ENCODE data around the gene DEFB115. TPM values are rescaled to one million over a fixed set of nuclear protein-coding genes. Genes with fewer than 3 reads are reported as not detected.

DEFB115 gene
- total and polyA plus RNA-seq, 4 donors, result not detected

- no peaks in the 10 kb centered on the region for H3K4me1 ChIP-seq (ENCODE audit: control insufficient read depth in 1 of 2, insufficient read depth in 2 of 2, low read length in 2 of 2)
- no peaks in the 10 kb centered on the region for H3K27me3 ChIP-seq (ENCODE audit: control insufficient read depth in 1 of 2, insufficient read depth in 2 of 2, low read length in 1 of 2)
- intact Hi-C loops (cut with DNase I), result no loop called here
- H3K36me3 ChIP-seq (ENCODE audit: control insufficient read depth in 1 of 2, insufficient read depth in 2 of 2, low read length in 1 of 2), result no peaks in the 10 kb centered on the region
- DNase-seq (no peak), ATAC-seq (ENCODE audit: low FRiP score) (no peak)
- H3K9me3 ChIP-seq (ENCODE audit: control insufficient read depth, low read length), result peaks cover 1% of the 10 kb centered on the region
- WGBS, 2 donors, result 38 to 42% methylated on average over 8 of the region's 8 CpGs
- no peak within 1 kb of the TSS for H3K27ac ChIP-seq (ENCODE audit: low read depth in 1 of 2, low read length in 2 of 2)
- H3K4me3 ChIP-seq (ENCODE audit: low read length in 2 of 2), result no peak within 1 kb of the TSS
These were observed 51.2 kb downstream of the DEFB115 start, which contains the start of gene DEFB116 for GRCh38 chr20:31308535-31309162. TSS of gene DEFB116 (minus strand) at chr20:31308585. CDS start at chr20:31308585, 0 bp downstream.

Other genes with a start within 250 kb of the DEFB115 start
- gene DEFB116, start 50.9 kb downstream of the DEFB115 start, total RNA-seq, result not detected
- not detected for gene DEFB116, start 50.9 kb downstream of the DEFB115 start, polyA plus RNA-seq
- not detected for gene DEFB118, start 110.9 kb downstream of the DEFB115 start, total RNA-seq
- not detected for gene DEFB118, start 110.9 kb downstream of the DEFB115 start, polyA plus RNA-seq
- not detected for gene DEFB119, start 132.9 kb downstream of the DEFB115 start, total RNA-seq
- gene DEFB119, start 132.9 kb downstream of the DEFB115 start, polyA plus RNA-seq, result not detected
- not detected for gene DEFB121, start 148.6 kb downstream of the DEFB115 start, total RNA-seq
- gene DEFB121, start 148.6 kb downstream of the DEFB115 start, polyA plus RNA-seq, result not detected
- not detected for gene DEFB123, start 183.0 kb downstream of the DEFB115 start, total RNA-seq
- gene DEFB123, start 183.0 kb downstream of the DEFB115 start, polyA plus RNA-seq, result not detected
- 1 to 10 TPM; 1.6 to 7.6 TPM for gene DEFB124, start 217.5 kb downstream of the DEFB115 start, total RNA-seq
- gene DEFB124, start 217.5 kb downstream of the DEFB115 start, polyA plus RNA-seq, result not detected
- gene REM1, start 217.6 kb downstream of the DEFB115 start, total RNA-seq, result 10 to 100 TPM; 13.6 to 13.9 TPM
- 10 to 100 TPM in 1 of 2 donors, 1 to 10 TPM in 1; 2.5 to 12.7 TPM for gene REM1, start 217.6 kb downstream of the DEFB115 start, polyA plus RNA-seq